GM12873 (cell line): ENCODE data around the gene FETUB.

Experiments used
- CTCF ChIP-seq: IDR thresholded peaks from 2 replicates; pipeline ENCODE4 v1.5.1; 2012; ENCODE audit warnings: low read depth, mild to moderate bottlenecking, moderate library complexity, low read length, control low read depth; ENCODE audit not compliant: insufficient read depth; ENCODE audit errors: missing control alignments

Gene FETUB

GRCh38 chr3:186680869-186681268 is 40.7 kb downstream of the FETUB start:
- no peak for TF ChIP-seq CTCF

GRCh38 chr3:186682812-186683211 is 42.6 kb downstream of the FETUB start:
- no peak for TF ChIP-seq CTCF

GRCh38 chr3:186683979-186684378 is 43.8 kb downstream of the FETUB start:
- no peak for TF ChIP-seq CTCF

GRCh38 chr3:186687120-186687651 is 47.0 kb downstream of the FETUB start:
- TF ChIP-seq CTCF, result no peak

GRCh38 chr3:186691676-186692075 is 51.5 kb downstream of the FETUB start:
- TF ChIP-seq CTCF, result no peak

GRCh38 chr3:186693843-186694242 is 53.6 kb downstream of the FETUB start:
- TF ChIP-seq CTCF, result no peak

GRCh38 chr3:186694288-186695032 is 54.3 kb downstream of the FETUB start:
- TF ChIP-seq CTCF, result no peak
